HepG2 (cell line): Measurements from ENCODE around the gene UBE3A. TPM values are rescaled to one million over a fixed set of nuclear protein-coding genes. Genes with fewer than 3 reads are reported as not detected.

ENCODE experiments used
- AKAP8 ChIP-seq: sonication (generic); formaldehyde crosslinking; IDR thresholded peaks from 2 replicates; pipeline ENCODE4 v1.5.1; 2020; ENCODE audit warnings: mild to moderate bottlenecking, missing genetic modification reagents
- BRF2 ChIP-seq: sonication (generic); formaldehyde crosslinking; IDR thresholded peaks from 2 replicates; pipeline ENCODE4 v1.8.1; 2022; ENCODE audit warnings: mild to moderate bottlenecking, missing genetic modification reagents
- CENPBD1 ChIP-seq: sonication (generic); formaldehyde crosslinking; IDR thresholded peaks from 2 replicates; pipeline ENCODE4 v1.8.0; 2022; ENCODE audit warnings: missing genetic modification reagents, low read depth, mild to moderate bottlenecking, borderline replicate concordance
- FOXP4 ChIP-seq: sonication (generic); formaldehyde crosslinking; IDR thresholded peaks from 2 replicates; pipeline ENCODE4 v1.4.0; 2020; ENCODE audit warnings: missing genetic modification reagents
- HNF1B ChIP-seq: sonication (generic); formaldehyde crosslinking; IDR thresholded peaks from 2 replicates; pipeline ENCODE4 v1.5.1; 2020; ENCODE audit warnings: mild to moderate bottlenecking, moderate library complexity, missing genetic modification reagents
- NFRKB ChIP-seq: fragments of 450-650 bp; IDR thresholded peaks from 2 replicates; pipeline ENCODE4 v1.6.1; 2017
- POGZ ChIP-seq: sonication (generic); formaldehyde crosslinking; IDR thresholded peaks from 2 replicates; pipeline ENCODE4 v1.4.0; 2020; ENCODE audit warnings: mild to moderate bottlenecking, missing genetic modification reagents
- RBM22 ChIP-seq: fragments of 200-400 bp; formaldehyde crosslinking; optimal IDR thresholded peaks from 2 replicates; pipeline ENCODE3; 2017; ENCODE audit warnings: mild to moderate bottlenecking, low read length, moderate library complexity
- RFXANK ChIP-seq: IDR thresholded peaks from 2 replicates; pipeline ENCODE4 v1.6.1; 2016
- TARDBP ChIP-seq: sonication (generic); formaldehyde crosslinking; IDR thresholded peaks from 2 replicates; pipeline ENCODE4 v1.8.0; 2022; ENCODE audit warnings: mild to moderate bottlenecking, missing genetic modification reagents
- TCF7 ChIP-seq: sonication (generic); IDR thresholded peaks from 2 replicates; pipeline ENCODE4 v1.6.1; 2016; ENCODE audit warnings: antibody characterized with exemption, low read depth
- TERF1 ChIP-seq: sonication (generic); formaldehyde crosslinking; IDR thresholded peaks from 2 replicates; pipeline ENCODE4 v1.8.0; 2022; ENCODE audit warnings: mild to moderate bottlenecking, missing genetic modification reagents, moderate library complexity
- TFDP1 ChIP-seq: IDR thresholded peaks from 2 replicates; pipeline ENCODE4 v1.6.1; 2016; ENCODE audit warnings: missing compliant biosample characterization, missing genetic modification reagents, borderline replicate concordance
- YY1 ChIP-seq: IDR thresholded peaks from 2 replicates; pipeline ENCODE4 v1.6.1; 2011; ENCODE audit warnings: low read length, low read depth, moderate library complexity, mild to moderate bottlenecking; ENCODE audit not compliant: insufficient read depth, insufficient replicate concordance
- ZIK1 ChIP-seq: sonication (generic); formaldehyde crosslinking; IDR thresholded peaks from 2 replicates; pipeline ENCODE4 v1.5.0; 2020; ENCODE audit warnings: mild to moderate bottlenecking, low read depth, missing genetic modification reagents, borderline replicate concordance
- ZKSCAN1 ChIP-seq: fragments of 150-350 bp; IDR thresholded peaks from 2 replicates; pipeline ENCODE4 v1.6.1; 2014; ENCODE audit warnings: low read length
- ZNF205 ChIP-seq: IDR thresholded peaks from 2 replicates; pipeline ENCODE4 v1.6.1; 2018; ENCODE audit warnings: missing biosample characterization, missing genetic modification reagents
- ZNF263 ChIP-seq: sonication (generic); formaldehyde crosslinking; IDR thresholded peaks from 2 replicates; pipeline ENCODE4 v1.4.0; 2020; ENCODE audit warnings: missing genetic modification reagents
- ZNF451 ChIP-seq: sonication (generic); formaldehyde crosslinking; IDR thresholded peaks from 2 replicates; pipeline ENCODE4 v1.5.0; 2020; ENCODE audit warnings: mild to moderate bottlenecking, missing genetic modification reagents
- ZNF563 ChIP-seq: sonication (generic); formaldehyde crosslinking; IDR thresholded peaks from 2 replicates; pipeline ENCODE4 v1.8.0; 2022; ENCODE audit warnings: mild to moderate bottlenecking, moderate library complexity, missing genetic modification reagents
- ZNF616 ChIP-seq: sonication (generic); formaldehyde crosslinking; IDR thresholded peaks from 2 replicates; pipeline ENCODE4 v1.5.0; 2020; ENCODE audit warnings: low read depth, mild to moderate bottlenecking, missing genetic modification reagents
- ZNF782 ChIP-seq: sonication (generic); formaldehyde crosslinking; IDR thresholded peaks from 2 replicates; pipeline ENCODE4 v1.4.0; 2020; ENCODE audit warnings: missing genetic modification reagents, mild to moderate bottlenecking, borderline replicate concordance
- polyA plus RNA-seq, 8 experiments: library from polyadenylated mRNA; depleted of rRNA in 3 of 8; stranded (reverse) in 7 of 8; unstranded in 1 of 8; fragments of >200 nt; fragmentation: Illumina TruSeq in 4 of 8; extraction: Trizol in 4 of 8; gene quantifications; 2 replicates each; pipeline versions ENCODE4 v1.2.1 to v1.2.3, GENCODE V29; 2011 to 2016; ENCODE audit warnings: low read depth in 4 of 8, missing spikeins in 1 of 8, mixed read lengths in 1 of 8; ENCODE audit not compliant: insufficient read depth in 1 of 8
- total RNA-seq, 5 experiments: library from RNA; depleted of rRNA; stranded (reverse); fragments of >200 nt; fragmentation: Illumina TruSeq; extraction: Trizol; gene quantifications; 2 replicates each; pipeline ENCODE4 v1.2.3, GENCODE V29; 2016; ENCODE audit warnings: low read depth in 1 of 5

UBE3A gene
- total and polyA plus RNA-seq, 2 of the 13 experiments (the other 11 are each of a cell fraction or from before 2014, with no cell fraction given), result 17.3 to 80.5 TPM

- TF ChIP-seq ZNF782 (CRISPR knock-in tag) (no peak; the same call in 1 of the 2 replicates), RBM22 (no peak), TERF1 (CRISPR knock-in tag) (no peak), TARDBP (CRISPR knock-in tag) (no peak), BRF2 (CRISPR knock-in tag) (no peak), ZNF563 (peak; percentile 69; the same call in 1 of the 2 replicates), FOXP4 (no peak), ZNF451 (CRISPR knock-in tag) (no peak), ZNF263 (CRISPR knock-in tag) (peak; percentile 39), ZNF205 (CRISPR knock-in tag) (0 out of 2 replicates have a peak, but pooled peaks have one; percentile 20), TFDP1 (CRISPR knock-in tag) (peak; percentile 33; the same call in 1 of the 2 replicates), ZNF616 (no peak), HNF1B (CRISPR knock-in tag) (no peak), NFRKB (0 out of 2 replicates have a peak, but pooled peaks have one; percentile 32), ZIK1 (CRISPR knock-in tag) (no peak), ZKSCAN1 (no peak), POGZ (CRISPR knock-in tag) (peak; percentile 84), AKAP8 (CRISPR knock-in tag) (no peak), YY1 (peak; percentile 89), CENPBD1 (no peak), RFXANK (CRISPR knock-in tag) (no peak), TCF7 (no peak)
Observed at GRCh38 chr15:25438601-25439368, at the start of gene UBE3A (continued).
